NCI-H2107 treated with DMSO at 0.1 percent for 48 hours (cell line): ENCODE data around the gene VILL.
"Not testable (repeated sequence)": the region's sequence is repeated elsewhere in the genome, so short reads cannot be mapped to it uniquely, and the experiment has no call there.

ENCODE experiments used
- DNase-seq: peaks from one replicate; lab custom pipeline; 2025; ENCODE audit not compliant: unreplicated experiment; lab: John Stamatoyannopoulos, UW

Gene VILL

GRCh38 chr3:37985637-37986320, 4.8 kb upstream of the VILL start:
- no peak for DNase-seq

- DNase-seq = no peak
Observed at GRCh38 chr3:37986479-37987314, 3.9 kb upstream of the VILL start.

- DNase-seq = no peak
Observed at GRCh38 chr3:37987315-37987697, 3.3 kb upstream of the VILL start.

- DNase-seq = no peak
Observed at GRCh38 chr3:37987751-37988179, 2.8 kb upstream of the VILL start.

- not testable (repeated sequence) for DNase-seq
Observed at GRCh38 chr3:37988376-37988775, 2.2 kb upstream of the VILL start.

GRCh38 chr3:37988931-37989525, 1.6 kb upstream of the VILL start:
- no peak for DNase-seq

- no peak for DNase-seq
Observed at GRCh38 chr3:37989821-37990480, 635 bp upstream of the VILL start.

GRCh38 chr3:37991109-37991508, 523 bp downstream of the VILL start:
- DNase-seq = no peak

- no peak for DNase-seq
Observed at GRCh38 chr3:37991823-37992222, 1.2 kb downstream of the VILL start.

GRCh38 chr3:37992271-37993066, 1.9 kb downstream of the VILL start:
- DNase-seq = no peak

GRCh38 chr3:37993067-37993455, 2.5 kb downstream of the VILL start:
- no peak for DNase-seq

- DNase-seq = no peak
Observed at GRCh38 chr3:37993460-37993819, 2.9 kb downstream of the VILL start.

- no peak for DNase-seq
Observed at GRCh38 chr3:37993820-37994638, 3.4 kb downstream of the VILL start.

- no peak for DNase-seq
Observed at GRCh38 chr3:37994639-37994972, 4.0 kb downstream of the VILL start.

- DNase-seq = no peak
Observed at GRCh38 chr3:37995652-37996641, 5.4 kb downstream of the VILL start.

- DNase-seq = peak; percentile 31
Observed at GRCh38 chr3:37996785-37997301, 6.3 kb downstream of the VILL start.

GRCh38 chr3:37997342-37997741, 6.8 kb downstream of the VILL start:
- no peak for DNase-seq

- DNase-seq = no peak
Observed at GRCh38 chr3:37997791-37998370, 7.3 kb downstream of the VILL start.
